Measurements from ENCODE around the gene TOX2. TPM values are rescaled to one million over a fixed set of nuclear protein-coding genes. Genes with fewer than 3 reads are reported as not detected.

The TOX2 gene
- polyA plus RNA-seq, 3 donors, result 0.39 to 0.56 (median 0.47) TPM

DNA sequence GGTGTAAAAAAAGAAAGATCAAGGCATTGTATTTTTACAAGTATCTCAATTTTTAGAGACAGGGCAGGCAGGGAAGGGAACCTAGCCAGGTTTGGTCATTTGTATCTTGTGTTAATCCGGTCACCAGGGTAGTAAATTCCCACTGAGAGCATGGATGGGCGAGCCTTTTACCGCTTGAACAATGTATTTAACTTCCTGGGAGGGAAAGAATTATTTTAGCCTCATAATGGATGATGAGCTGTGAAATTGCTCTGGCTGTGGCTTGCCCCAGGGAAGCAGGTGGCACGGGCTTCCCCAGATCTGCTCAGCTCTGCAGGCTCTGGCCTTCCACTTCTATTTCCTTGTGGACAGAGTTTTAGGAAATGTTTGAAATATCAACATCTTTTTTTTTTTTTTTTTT, 72.9 kb downstream of the TOX2 start:
- H3K4me3 ChIP-seq (replicated peaks in 1 of 3; ENCODE audit: low read depth in 2 of 3, low read length in 3 of 3), result no peak overlapping the region
- H3K9ac ChIP-seq (ENCODE audit: insufficient read depth, low read length, poor library complexity, severe bottlenecking), result no peak overlapping the region
- TF ChIP-seq, protein P1, sequence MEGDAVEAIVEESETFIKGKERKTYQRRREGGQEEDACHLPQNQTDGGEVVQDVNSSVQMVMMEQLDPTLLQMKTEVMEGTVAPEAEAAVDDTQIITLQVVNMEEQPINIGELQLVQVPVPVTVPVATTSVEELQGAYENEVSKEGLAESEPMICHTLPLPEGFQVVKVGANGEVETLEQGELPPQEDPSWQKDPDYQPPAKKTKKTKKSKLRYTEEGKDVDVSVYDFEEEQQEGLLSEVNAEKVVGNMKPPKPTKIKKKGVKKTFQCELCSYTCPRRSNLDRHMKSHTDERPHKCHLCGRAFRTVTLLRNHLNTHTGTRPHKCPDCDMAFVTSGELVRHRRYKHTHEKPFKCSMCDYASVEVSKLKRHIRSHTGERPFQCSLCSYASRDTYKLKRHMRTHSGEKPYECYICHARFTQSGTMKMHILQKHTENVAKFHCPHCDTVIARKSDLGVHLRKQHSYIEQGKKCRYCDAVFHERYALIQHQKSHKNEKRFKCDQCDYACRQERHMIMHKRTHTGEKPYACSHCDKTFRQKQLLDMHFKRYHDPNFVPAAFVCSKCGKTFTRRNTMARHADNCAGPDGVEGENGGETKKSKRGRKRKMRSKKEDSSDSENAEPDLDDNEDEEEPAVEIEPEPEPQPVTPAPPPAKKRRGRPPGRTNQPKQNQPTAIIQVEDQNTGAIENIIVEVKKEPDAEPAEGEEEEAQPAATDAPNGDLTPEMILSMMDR (IDR thresholded peaks at IDR 0.05), result no peak
- H3K79me2 ChIP-seq (ENCODE audit: insufficient read depth, low read length), result no peaks in the 10 kb centered on the region
- Mint-ChIP-seq H3K36me3 (no peaks in the 10 kb centered on the region), H3K27ac (no peak overlapping the region), H3K9me3 (peaks cover 0 to 8% (median 6%) of the 10 kb centered on the region in 7 donors), H3K4me1 (no peaks in the 10 kb centered on the region), H3K27me3 (ENCODE audit: low read depth in 3 of 3) (peaks cover 6 to 12% (median 8%) of the 10 kb centered on the region in 3 donors), H3K4me3 (no peak overlapping the region)
- no peak overlapping the region for H3K4me2 ChIP-seq (replicated peaks; ENCODE audit: extremely low read depth, low read length, poor library complexity, severe bottlenecking)
- H3K36me3 ChIP-seq (replicated peaks in 1 of 2; ENCODE audit: control insufficient read depth in 1 of 2, insufficient read depth in 2 of 2, low read length in 2 of 2), result no peaks in the 10 kb centered on the region
- H2AFZ ChIP-seq (ENCODE audit: insufficient read depth, low read depth, low read length, poor library complexity, severe bottlenecking), result no peak overlapping the region
- intact Hi-C loops (cut with micrococcal nuclease), result no loop called here
- whole genome bisulfite sequencing (ENCODE audit: insufficient coverage), result no CpG with 5 or more reads among the region's 4 CpGs
- no peak for DNase-seq
- H3K9me3 ChIP-seq (replicated peaks in 1 of 2; ENCODE audit: control insufficient read depth in 1 of 2, insufficient read depth in 1 of 2, low read length in 2 of 2), result peaks cover 0 to 4% of the 10 kb centered on the region in 2 donors
- H3K27me3 ChIP-seq (ENCODE audit: control insufficient read depth in 2 of 2, insufficient read depth in 2 of 2, low read length in 2 of 2), result no peaks in the 10 kb centered on the region
- H4K20me1 ChIP-seq (ENCODE audit: insufficient read depth, low read length), result no peaks in the 10 kb centered on the region
- no peak overlapping the region for H3K27ac ChIP-seq (ENCODE audit: low read depth in 1 of 2, low read length in 2 of 2)
- no peaks in the 10 kb centered on the region for H3K4me1 ChIP-seq (ENCODE audit: control insufficient read depth in 1 of 2, insufficient read depth in 2 of 2, low read length in 2 of 2)

DNA sequence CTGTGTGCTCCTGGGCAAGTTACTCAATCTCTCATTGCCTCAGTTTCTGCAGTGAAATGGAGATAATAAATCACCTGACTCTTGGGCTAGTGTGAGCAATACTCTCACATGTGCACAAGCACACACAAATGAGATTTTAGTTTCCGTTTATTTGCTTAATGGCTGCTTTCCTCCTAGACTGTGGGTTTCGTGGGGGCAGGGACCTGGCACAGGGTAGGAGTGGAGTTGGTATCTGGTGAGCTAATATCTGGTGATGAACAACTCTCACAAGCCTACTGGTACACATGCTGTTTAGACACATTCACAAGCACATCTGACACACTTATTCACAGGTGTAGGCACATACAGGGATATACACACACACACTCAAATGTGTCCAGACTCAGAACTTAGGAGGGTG, 73.8 kb downstream of the TOX2 start:
- H3K36me3 Mint-ChIP-seq, result no peaks in the 10 kb centered on the region
- H3K27me3 Mint-ChIP-seq (ENCODE audit: low read depth in 3 of 3), result peaks cover 6 to 12% (median 7%) of the 10 kb centered on the region in 3 donors
- Histone ChIP-seq H3K79me2 (ENCODE audit: insufficient read depth, low read length) (no peaks in the 10 kb centered on the region), H3K27ac (ENCODE audit: low read depth in 1 of 2, low read length in 2 of 2) (no peak overlapping the region), H3K36me3 (replicated peaks in 1 of 2; ENCODE audit: control insufficient read depth in 1 of 2, insufficient read depth in 2 of 2, low read length in 2 of 2) (no peaks in the 10 kb centered on the region), H3K4me2 (replicated peaks; ENCODE audit: extremely low read depth, low read length, poor library complexity, severe bottlenecking) (no peak overlapping the region), H3K27me3 (ENCODE audit: control insufficient read depth in 2 of 2, insufficient read depth in 2 of 2, low read length in 2 of 2) (no peaks in the 10 kb centered on the region), H3K9ac (ENCODE audit: insufficient read depth, low read length, poor library complexity, severe bottlenecking) (no peak overlapping the region), H3K9me3 (replicated peaks in 1 of 2; ENCODE audit: control insufficient read depth in 1 of 2, insufficient read depth in 1 of 2, low read length in 2 of 2) (peaks cover 0 to 4% of the 10 kb centered on the region in 2 donors), H3K4me3 (replicated peaks in 1 of 3; ENCODE audit: low read depth in 2 of 3, low read length in 3 of 3) (no peak overlapping the region), H2AFZ (ENCODE audit: insufficient read depth, low read depth, low read length, poor library complexity, severe bottlenecking) (no peak overlapping the region), H3K4me1 (ENCODE audit: control insufficient read depth in 1 of 2, insufficient read depth in 2 of 2, low read length in 2 of 2) (no peaks in the 10 kb centered on the region), H4K20me1 (ENCODE audit: insufficient read depth, low read length) (no peaks in the 10 kb centered on the region)
- H3K27ac Mint-ChIP-seq, result no peak overlapping the region
- H3K9me3 Mint-ChIP-seq, result peaks cover 0 to 8% (median 6%) of the 10 kb centered on the region in 7 donors
- TF ChIP-seq, protein P1 (IDR thresholded peaks at IDR 0.05), result no peak
- H3K4me3 Mint-ChIP-seq, result no peak overlapping the region
- no CpG with 5 or more reads among the region's 2 CpGs for WGBS (ENCODE audit: insufficient coverage)
- no peaks in the 10 kb centered on the region for H3K4me1 Mint-ChIP-seq
- DNase-seq, result no peak
- intact Hi-C loops (cut with micrococcal nuclease), result no loop called here
